ENCODE data around the gene C2orf68. TPM values are rescaled to one million over a fixed set of nuclear protein-coding genes. Genes with fewer than 3 reads are reported as not detected.
A peak's percentile ranks its signal among the peaks of the same experiment; 100 is the strongest.

C2orf68 gene
- polyA plus RNA-seq, 1 donor (not counting 4 experiments of a cell fraction or from before 2014, with no cell fraction given), result 13.6 TPM

DNA sequence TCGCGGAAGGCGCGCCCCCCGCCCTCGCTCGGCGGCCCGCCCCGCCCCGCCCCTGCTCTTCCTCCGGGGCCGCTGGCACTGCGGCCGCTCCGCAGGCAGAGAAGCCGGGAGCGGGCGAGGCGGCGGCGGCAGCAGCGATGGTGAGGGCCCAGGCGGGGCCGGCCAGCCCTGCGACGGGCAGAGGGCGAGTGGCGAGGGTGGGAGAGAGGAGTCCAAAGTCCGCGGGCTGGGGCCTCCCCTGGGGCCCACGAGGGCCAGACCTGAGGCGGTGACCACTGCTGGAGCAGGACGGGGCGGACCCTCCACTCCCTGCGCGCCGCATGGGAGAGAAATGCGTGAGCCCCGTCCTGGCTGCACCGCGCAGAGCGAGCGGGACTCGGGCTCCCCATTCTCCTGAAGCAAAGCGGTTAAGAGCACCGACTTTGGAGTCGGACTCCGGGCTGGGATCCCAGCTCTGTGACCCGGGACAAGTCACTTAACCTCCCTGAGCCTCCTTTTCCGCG is 27.5 kb downstream of the C2orf68 start, which contains the start of gene VAMP5:
Gene VAMP5, plus strand, starts transcription at position 78 of the 503 bp plus-strand sequence. Its CDS starts 60 bp downstream, at position 138.
- peaks cover 21% of the 10 kb centered on the region for H3K4me1 ChIP-seq (ENCODE audit: control insufficient read depth, extremely low read depth, insufficient read depth, low read length)
- TF ChIP-seq CTCF (optimal IDR thresholded peaks at IDR 0.05 in 1 of 3, IDR thresholded peaks at IDR 0.05 in 1 of 3, conservative IDR thresholded peaks at IDR 0.05 in 1 of 3; ENCODE audit: extremely low read depth in 1 of 3, insufficient read depth in 2 of 3, low read length in 3 of 3) (no peak), EZH2 (IDR thresholded peaks at IDR 0.05; ENCODE audit: low read length) (no peak)
- FAIRE-seq (no peak), DNase-seq (ENCODE audit: low read depth, low spot score) (no peak)
- no peaks in the 10 kb centered on the region for H3K9me1 ChIP-seq (ENCODE audit: control insufficient read depth, extremely low read depth, insufficient read depth, low read length)
- H3K4me2 ChIP-seq (ENCODE audit: control insufficient read depth, extremely low read depth, insufficient read depth, low read depth, low read length), result peak within 1 kb of the TSS; percentile 68
- H3K27ac ChIP-seq (ENCODE audit: control insufficient read depth, insufficient read depth, low read length), result peak within 1 kb of the TSS; percentile 13
- no peaks in the 10 kb centered on the region for H4K20me1 ChIP-seq (ENCODE audit: control insufficient read depth, extremely low read depth, insufficient read depth, low read length)
- H3K36me3 ChIP-seq (ENCODE audit: control insufficient read depth in 2 of 2, extremely low read depth in 1 of 2, insufficient read depth in 2 of 2, low read length in 2 of 2), result peaks cover 15 to 20% of the 10 kb centered on the region in 2 experiments
- peaks cover 1% of the 10 kb centered on the region for H3K79me2 ChIP-seq (ENCODE audit: control insufficient read depth, insufficient read depth, low read length)
- peak within 1 kb of the TSS in 2 of 3 experiments; percentile 15 to 43 for H3K4me3 ChIP-seq (ENCODE audit: control insufficient read depth in 2 of 3, extremely low read depth in 1 of 3, insufficient read depth in 2 of 3, low read depth in 1 of 3, low read length in 3 of 3)
- peak within 1 kb of the TSS; percentile 53 for H2AFZ ChIP-seq (ENCODE audit: control insufficient read depth, low read length)
- peak within 1 kb of the TSS; percentile 30 for H3K9ac ChIP-seq (ENCODE audit: control insufficient read depth, extremely low read depth, insufficient read depth, low read length)
- dilution Hi-C loops (cut with MboI; ENCODE audit: extremely low pct_ligation_motif_present, low sequenced_read_pairs), result no loop called here
- H3K9me3 ChIP-seq (ENCODE audit: control insufficient read depth, low read depth, low read length), result no peaks in the 10 kb centered on the region
- no peaks in the 10 kb centered on the region for H3K27me3 ChIP-seq (ENCODE audit: control insufficient read depth, extremely low read depth, insufficient read depth, low read length)

- no peak overlapping the region for H3K9ac ChIP-seq (ENCODE audit: control insufficient read depth, extremely low read depth, insufficient read depth, low read length)
- dilution Hi-C loops (cut with MboI; ENCODE audit: extremely low pct_ligation_motif_present, low sequenced_read_pairs), result no loop called here
- H3K36me3 ChIP-seq (ENCODE audit: control insufficient read depth in 2 of 2, extremely low read depth in 1 of 2, insufficient read depth in 2 of 2, low read length in 2 of 2), result peaks cover 15 to 24% of the 10 kb centered on the region in 2 experiments
- H3K4me2 ChIP-seq (ENCODE audit: control insufficient read depth, extremely low read depth, insufficient read depth, low read depth, low read length), result no peak overlapping the region
- H3K27ac ChIP-seq (ENCODE audit: control insufficient read depth, insufficient read depth, low read length), result no peak overlapping the region
- H4K20me1 ChIP-seq (ENCODE audit: control insufficient read depth, extremely low read depth, insufficient read depth, low read length), result no peaks in the 10 kb centered on the region
- no peaks in the 10 kb centered on the region for H3K9me1 ChIP-seq (ENCODE audit: control insufficient read depth, extremely low read depth, insufficient read depth, low read length)
- no peaks in the 10 kb centered on the region for H3K27me3 ChIP-seq (ENCODE audit: control insufficient read depth, extremely low read depth, insufficient read depth, low read length)
- H2AFZ ChIP-seq (ENCODE audit: control insufficient read depth, low read length), result no peak overlapping the region
- peaks cover 7% of the 10 kb centered on the region for H3K79me2 ChIP-seq (ENCODE audit: control insufficient read depth, insufficient read depth, low read length)
- DNase-seq (ENCODE audit: low read depth, low spot score) (no peak), FAIRE-seq (no peak)
- H3K4me1 ChIP-seq (ENCODE audit: control insufficient read depth, extremely low read depth, insufficient read depth, low read length), result peaks cover 27% of the 10 kb centered on the region
- H3K9me3 ChIP-seq (ENCODE audit: control insufficient read depth, low read depth, low read length), result no peaks in the 10 kb centered on the region
- no peak for TF ChIP-seq CTCF (optimal IDR thresholded peaks at IDR 0.05 in 1 of 3, IDR thresholded peaks at IDR 0.05 in 1 of 3, conservative IDR thresholded peaks at IDR 0.05 in 1 of 3; ENCODE audit: extremely low read depth in 1 of 3, insufficient read depth in 2 of 3, low read length in 3 of 3)
- TF ChIP-seq EZH2 (IDR thresholded peaks at IDR 0.05; ENCODE audit: low read length), result no peak
- H3K4me3 ChIP-seq (ENCODE audit: control insufficient read depth in 2 of 3, extremely low read depth in 1 of 3, insufficient read depth in 2 of 3, low read depth in 1 of 3, low read length in 3 of 3), result no peak overlapping the region
Measured at GRCh38 chr2:85583667-85584353, 28.1 kb downstream of the C2orf68 start.

All from keratinocyte (primary cell).